Measurements from ENCODE around the gene MAGEA12.
"Not testable (repeated sequence)": the region's sequence is repeated elsewhere in the genome, so short reads cannot be mapped to it uniquely, and the experiment has no call there.

MAGEA12 gene

DNA sequence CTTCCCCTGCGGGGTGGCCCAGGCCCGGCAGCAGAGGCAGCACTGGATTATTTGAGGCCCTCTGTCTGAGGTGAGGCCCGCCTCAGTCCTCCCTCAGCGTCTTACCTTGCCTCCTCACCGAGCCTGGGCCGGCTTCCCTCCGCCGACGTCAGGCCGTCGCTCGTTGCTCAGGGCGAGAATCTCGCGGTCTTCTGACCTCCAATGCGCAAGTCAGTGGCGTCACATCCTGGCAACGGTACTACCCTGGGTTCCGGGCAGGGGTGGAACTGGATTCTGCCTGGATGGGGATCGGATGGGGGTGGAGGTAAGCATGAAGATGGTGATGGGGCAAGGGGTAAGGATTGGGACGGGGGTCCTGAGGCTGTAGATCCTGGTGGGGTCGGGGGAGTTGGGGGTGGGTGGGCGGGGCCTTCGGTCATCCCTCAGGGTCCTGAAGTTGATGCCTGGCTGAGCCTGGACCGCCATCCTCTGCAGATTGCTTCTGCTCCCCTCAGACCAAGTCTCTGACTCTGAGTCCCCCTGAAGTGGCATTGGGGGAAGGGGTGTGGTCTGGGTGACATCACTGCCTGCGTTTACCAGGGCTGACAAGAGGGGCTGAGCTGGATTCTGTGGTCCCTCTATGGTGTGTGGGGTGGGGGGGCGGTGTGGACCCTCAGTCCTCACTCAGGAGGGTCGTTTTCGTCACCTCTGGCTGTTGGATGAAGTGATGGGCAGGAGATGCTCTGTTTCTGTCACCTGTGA, 36.2 kb downstream of the MAGEA12 start, which contains the start of gene MAGEA6:
TSS of gene MAGEA6 (minus strand) at position 141 of the 741 bp plus-strand sequence. CDS start 2,039 bp downstream, outside the sequence.
- not testable (repeated sequence) for DNase-seq

DNA sequence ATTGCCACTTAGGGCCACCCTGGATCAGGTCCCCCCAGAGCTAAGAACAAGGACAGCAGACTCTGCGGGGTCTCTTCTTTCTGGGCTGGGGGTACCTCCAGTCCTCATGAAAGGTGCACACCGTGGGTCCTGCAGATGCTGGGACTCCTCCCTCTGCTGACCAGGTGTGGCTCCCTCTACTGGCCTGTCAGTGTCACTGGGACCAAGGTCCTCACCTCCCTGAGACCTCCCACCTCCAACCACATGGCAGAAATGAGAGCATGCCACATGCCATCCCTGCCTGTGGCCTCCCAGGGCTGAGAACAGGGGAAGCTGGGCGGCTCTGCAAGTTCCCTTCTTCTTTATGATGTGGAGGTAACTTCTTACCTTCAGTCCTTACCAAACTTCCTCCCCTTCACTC, 53.5 kb downstream of the MAGEA12 start:
- DNase-seq, result not testable (repeated sequence)

Measured in activated CD4-positive, alpha-beta T cell treated with anti-CD3 and anti-CD28 coated beads, Interleukin-2, Interleukin-6, amounts not matched to agents 100 ng/mL and 50 ng/mL, durations not matched to agents 16 hours and 8 hours (primary cell).